ENCODE measurements around the gene RBM45.

GRCh38 chr2:178109813-178110212 is 2.4 kb upstream of the RBM45 start:
- TF ChIP-seq CTCF (IDR thresholded peaks at IDR 0.05) (peak; percentile 25 to 67 (median 52)), POLR2A (IDR thresholded peaks at IDR 0.05) (no peak)

Measured in heart left ventricle (tissue), 13 donors.